Measurements from ENCODE around the gene HM13.
A peak's percentile ranks its signal among the peaks of the same experiment; 100 is the strongest.
"Not testable (repeated sequence)": the region's sequence is repeated elsewhere in the genome, so short reads cannot be mapped to it uniquely, and the experiment has no call there.

HM13 gene

GRCh38 chr20:31502884-31503673 is 11.2 kb upstream of the HM13 start:
- POLR2A ChIA-PET (ENCODE audit: low non-redundant PET) = interaction anchor here (0.7 kb wide), 1 partner anchor 43 kb away, joined by 5 read pairs; no protein-coding TSS in a partner anchor
- peak; percentile 88 for DNase-seq (ENCODE audit: low spot score)
- not testable (repeated sequence) for H3K27ac ChIP-seq
- TF ChIP-seq, protein P1, sequence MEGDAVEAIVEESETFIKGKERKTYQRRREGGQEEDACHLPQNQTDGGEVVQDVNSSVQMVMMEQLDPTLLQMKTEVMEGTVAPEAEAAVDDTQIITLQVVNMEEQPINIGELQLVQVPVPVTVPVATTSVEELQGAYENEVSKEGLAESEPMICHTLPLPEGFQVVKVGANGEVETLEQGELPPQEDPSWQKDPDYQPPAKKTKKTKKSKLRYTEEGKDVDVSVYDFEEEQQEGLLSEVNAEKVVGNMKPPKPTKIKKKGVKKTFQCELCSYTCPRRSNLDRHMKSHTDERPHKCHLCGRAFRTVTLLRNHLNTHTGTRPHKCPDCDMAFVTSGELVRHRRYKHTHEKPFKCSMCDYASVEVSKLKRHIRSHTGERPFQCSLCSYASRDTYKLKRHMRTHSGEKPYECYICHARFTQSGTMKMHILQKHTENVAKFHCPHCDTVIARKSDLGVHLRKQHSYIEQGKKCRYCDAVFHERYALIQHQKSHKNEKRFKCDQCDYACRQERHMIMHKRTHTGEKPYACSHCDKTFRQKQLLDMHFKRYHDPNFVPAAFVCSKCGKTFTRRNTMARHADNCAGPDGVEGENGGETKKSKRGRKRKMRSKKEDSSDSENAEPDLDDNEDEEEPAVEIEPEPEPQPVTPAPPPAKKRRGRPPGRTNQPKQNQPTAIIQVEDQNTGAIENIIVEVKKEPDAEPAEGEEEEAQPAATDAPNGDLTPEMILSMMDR (conservative IDR thresholded peaks at IDR 0.05; ENCODE audit: low read depth) = peak; percentile 99
- CTCF ChIA-PET = interaction anchor here (0.5 to 2.7 kb wide), 49 partner anchors 8 to 1970 kb away, joined by 3 to 44 read pairs (median 4); partner anchors contain the start of genes DEFB124, HM13, ID1 and REM1

DNA sequence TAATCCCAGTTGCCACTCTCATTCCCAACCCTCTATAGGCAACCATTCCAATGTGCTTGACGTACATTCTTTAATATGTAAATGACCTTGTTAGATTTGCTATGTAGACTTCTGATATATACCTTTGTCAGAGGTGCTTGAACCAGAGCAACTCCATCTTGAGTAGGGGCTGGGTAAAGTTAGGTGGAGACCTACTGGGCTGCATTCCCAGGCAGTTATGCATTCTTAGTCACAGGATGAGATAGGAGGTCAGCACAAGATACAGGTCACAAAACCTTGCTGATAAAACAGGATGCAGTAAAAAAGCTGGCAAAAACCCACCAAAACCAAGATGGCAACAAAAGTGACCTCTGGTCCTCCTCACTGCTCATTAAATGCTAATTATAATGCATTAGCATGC is 8.3 kb upstream of the HM13 start:
- POLR2A ChIA-PET (ENCODE audit: low non-redundant PET) = interaction anchor here (0.6 kb wide), 1 partner anchor 19 kb away, joined by 3 read pairs; no protein-coding TSS in a partner anchor
- no peak for DNase-seq (ENCODE audit: low spot score)
- CTCF ChIA-PET = interaction anchor here (1.1 to 3.7 kb wide), 2 partner anchors 19 to 107 kb away, joined by 6 to 19 read pairs; no protein-coding TSS in a partner anchor
- no peak overlapping the region for H3K27ac ChIP-seq
- TF ChIP-seq, protein P1 (conservative IDR thresholded peaks at IDR 0.05; ENCODE audit: low read depth) = no peak

DNA sequence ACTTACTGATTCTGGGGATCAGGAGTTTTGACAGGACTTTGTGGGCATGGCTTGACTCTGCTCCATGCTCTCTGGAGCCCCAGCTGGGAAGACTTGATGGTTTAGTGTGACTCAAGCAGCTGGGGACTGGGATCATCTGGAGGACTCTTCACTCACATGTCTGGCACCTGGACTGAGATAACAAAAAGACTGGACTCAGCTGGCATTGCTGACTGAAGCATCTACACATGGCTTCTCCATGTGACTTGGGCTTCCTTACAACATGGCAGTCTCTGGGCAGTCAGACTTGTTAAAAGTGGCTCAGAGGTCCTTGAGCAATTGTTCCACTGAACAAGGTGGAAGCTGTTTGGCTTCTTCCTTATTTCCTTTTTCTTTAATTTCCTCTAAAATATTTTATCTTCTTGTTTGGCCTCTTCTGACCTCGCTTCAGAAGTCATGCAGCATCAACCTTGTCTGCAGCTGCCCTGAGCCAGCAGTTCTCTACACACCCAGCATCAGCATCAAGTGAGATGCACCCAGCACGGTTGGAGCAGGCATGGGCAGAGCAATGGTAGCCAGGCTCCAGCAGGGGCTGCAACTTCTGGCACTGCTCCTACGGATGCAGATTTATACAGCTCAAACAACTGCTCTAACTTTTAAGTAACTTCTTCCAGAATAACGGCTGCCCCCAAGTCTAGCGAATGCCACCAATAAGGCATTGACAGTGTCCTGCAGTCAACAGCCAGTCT is 5.6 kb upstream of the HM13 start:
- ChIA-PET POLR2A (ENCODE audit: low non-redundant PET) (no interaction called here), CTCF (interaction anchor here (0.6 to 3.7 kb wide), 4 partner anchors 48 to 128 kb away, joined by 3 to 19 read pairs (median 4); no protein-coding TSS in a partner anchor)
- H3K27ac ChIP-seq = no peak overlapping the region
- TF ChIP-seq, protein P1 (conservative IDR thresholded peaks at IDR 0.05; ENCODE audit: low read depth) = no peak
- no peak for DNase-seq (ENCODE audit: low spot score)

- DNase-seq (ENCODE audit: low spot score) = no peak
- peak overlapping the region; percentile 75 for H3K27ac ChIP-seq
- CTCF ChIA-PET = no interaction called here
- POLR2A ChIA-PET (ENCODE audit: low non-redundant PET) = no interaction called here
- TF ChIP-seq, protein P1 (conservative IDR thresholded peaks at IDR 0.05; ENCODE audit: low read depth) = no peak
These were observed 981 bp downstream of the HM13 start for GRCh38 chr20:31515072-31515774.

DNA sequence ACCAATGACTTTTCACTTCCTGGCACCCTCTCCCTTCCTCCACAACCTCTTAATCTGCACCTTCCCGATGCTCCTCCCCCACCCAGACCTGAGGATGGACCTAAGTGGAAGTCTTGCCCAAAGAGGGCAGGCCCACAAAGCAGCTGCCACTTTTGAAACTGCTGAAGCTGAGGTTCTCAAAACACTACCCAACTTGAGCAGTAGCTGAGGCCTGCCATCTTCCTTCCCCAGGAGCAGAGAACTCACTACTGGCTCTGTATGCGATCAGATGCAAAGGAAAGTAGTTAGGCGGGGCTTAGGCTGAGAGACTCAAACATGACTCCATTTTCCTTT is 1.5 kb downstream of the HM13 start:
- ChIA-PET CTCF (no interaction called here), POLR2A (ENCODE audit: low non-redundant PET) (no interaction called here)
- TF ChIP-seq, protein P1 (conservative IDR thresholded peaks at IDR 0.05; ENCODE audit: low read depth) = no peak
- no peak for DNase-seq (ENCODE audit: low spot score)
- H3K27ac ChIP-seq = peak overlapping the region; percentile 75

- H3K27ac ChIP-seq = no peak overlapping the region
- CTCF ChIA-PET = no interaction called here
- TF ChIP-seq, protein P1 (conservative IDR thresholded peaks at IDR 0.05; ENCODE audit: low read depth) = no peak
- no peak for DNase-seq (ENCODE audit: low spot score)
- POLR2A ChIA-PET (ENCODE audit: low non-redundant PET) = interaction anchor here (0.5 kb wide), 1 partner anchor 30 kb away, joined by 6 read pairs; no protein-coding TSS in a partner anchor
These were observed 1.9 kb downstream of the HM13 start for GRCh38 chr20:31516166-31516565.
